SU-DHL-6 (cell line): ENCODE results near the gene DUSP6.

Source experiments
- EZH2phosphoT487 ChIP-seq: fragments of 200-600 bp; sonication (generic), shearing (Covaris generic); conservative IDR thresholded peaks from 2 replicates; pipeline ENCODE4 v1.6.1; 2018; ENCODE audit warnings: mild to moderate bottlenecking, antibody characterized with exemption, low read length, moderate library complexity, mixed read lengths
- TF ChIP-seq, protein P1 (sequence below): fragments of 200-600 bp; sonication (generic); IDR thresholded peaks from one replicate; pipeline ENCODE4 v1.5.1; 2017; ENCODE audit warnings: antibody characterized with exemption, mild to moderate bottlenecking, low read length, moderate library complexity; ENCODE audit not compliant: insufficient read depth, poor library complexity, severe bottlenecking

DNA sequence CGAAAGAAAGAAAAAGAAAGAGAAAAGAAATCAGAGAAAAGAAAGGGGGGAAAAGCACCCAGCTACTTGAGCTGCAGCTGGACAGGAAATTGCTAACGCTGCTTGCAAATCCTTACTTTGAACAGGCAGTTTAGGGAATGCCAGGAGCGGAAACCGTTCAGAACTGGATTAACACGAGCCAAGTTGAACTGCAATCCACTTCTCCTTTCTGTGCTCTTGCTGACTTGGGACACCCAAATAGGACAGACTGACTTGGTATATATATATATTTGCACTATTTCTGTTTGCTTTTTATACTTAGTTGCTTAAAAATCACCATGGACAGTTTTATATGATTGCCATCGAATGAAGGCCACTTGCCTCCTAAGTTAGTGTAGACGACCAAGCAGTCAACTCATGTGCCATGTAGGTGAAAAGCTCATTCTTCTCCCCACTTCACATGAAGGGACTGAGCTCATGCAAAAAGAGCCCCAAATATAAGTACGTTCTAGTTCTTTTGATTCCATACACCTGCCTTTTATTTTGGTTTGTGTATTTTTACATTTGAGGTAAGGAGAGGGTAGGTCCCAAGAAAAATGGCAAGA, 5.5 kb downstream of the DUSP6 start:
- TF ChIP-seq, protein P1, sequence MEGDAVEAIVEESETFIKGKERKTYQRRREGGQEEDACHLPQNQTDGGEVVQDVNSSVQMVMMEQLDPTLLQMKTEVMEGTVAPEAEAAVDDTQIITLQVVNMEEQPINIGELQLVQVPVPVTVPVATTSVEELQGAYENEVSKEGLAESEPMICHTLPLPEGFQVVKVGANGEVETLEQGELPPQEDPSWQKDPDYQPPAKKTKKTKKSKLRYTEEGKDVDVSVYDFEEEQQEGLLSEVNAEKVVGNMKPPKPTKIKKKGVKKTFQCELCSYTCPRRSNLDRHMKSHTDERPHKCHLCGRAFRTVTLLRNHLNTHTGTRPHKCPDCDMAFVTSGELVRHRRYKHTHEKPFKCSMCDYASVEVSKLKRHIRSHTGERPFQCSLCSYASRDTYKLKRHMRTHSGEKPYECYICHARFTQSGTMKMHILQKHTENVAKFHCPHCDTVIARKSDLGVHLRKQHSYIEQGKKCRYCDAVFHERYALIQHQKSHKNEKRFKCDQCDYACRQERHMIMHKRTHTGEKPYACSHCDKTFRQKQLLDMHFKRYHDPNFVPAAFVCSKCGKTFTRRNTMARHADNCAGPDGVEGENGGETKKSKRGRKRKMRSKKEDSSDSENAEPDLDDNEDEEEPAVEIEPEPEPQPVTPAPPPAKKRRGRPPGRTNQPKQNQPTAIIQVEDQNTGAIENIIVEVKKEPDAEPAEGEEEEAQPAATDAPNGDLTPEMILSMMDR: no peak
- no peak for TF ChIP-seq EZH2phosphoT487
